Activated CD4-positive, alpha-beta T cell treated with anti-CD3 and anti-CD28 coated beads, Interleukin-2, Interleukin-4, amounts not matched to agents 100 ng/mL and 50 ng/mL, durations not matched to agents 16 hours and 8 hours (primary cell): ENCODE measurements around the gene MIOS.
"Not testable (repeated sequence)": the region's sequence is repeated elsewhere in the genome, so short reads cannot be mapped to it uniquely, and the experiment has no call there.

ENCODE experiments used
- DNase-seq: peaks from one replicate; pipeline ENCODE4 v3.0.0-alpha.2; 2020; ENCODE audit warnings: low spot score

MIOS gene

DNA sequence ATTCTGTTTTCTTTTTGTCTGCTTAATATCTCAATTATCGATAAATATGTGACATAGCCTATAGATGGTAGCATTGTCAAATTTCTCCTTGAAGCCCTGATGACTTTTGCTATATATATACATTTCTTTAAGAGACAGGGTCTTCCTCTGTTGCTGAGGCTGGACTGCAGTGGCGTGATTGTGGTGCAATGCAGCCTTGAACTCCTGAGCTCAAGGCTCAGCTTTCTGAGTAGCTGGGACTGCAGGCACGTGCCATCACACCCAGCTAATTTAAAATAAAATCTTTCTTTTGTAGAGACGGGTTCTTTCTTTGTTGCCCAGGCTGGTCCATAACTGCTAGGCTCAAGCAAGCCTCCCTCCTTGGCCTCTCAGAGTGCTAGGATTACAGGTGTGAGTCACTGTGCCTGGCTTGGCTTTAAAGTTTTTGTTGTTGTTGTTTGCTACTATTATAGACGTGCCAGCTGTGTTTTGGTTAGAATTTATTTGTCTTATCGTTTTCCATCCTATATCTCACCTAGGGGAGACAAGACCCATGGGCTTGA, 80.9 kb downstream of the MIOS start:
- DNase-seq = no peak

DNA sequence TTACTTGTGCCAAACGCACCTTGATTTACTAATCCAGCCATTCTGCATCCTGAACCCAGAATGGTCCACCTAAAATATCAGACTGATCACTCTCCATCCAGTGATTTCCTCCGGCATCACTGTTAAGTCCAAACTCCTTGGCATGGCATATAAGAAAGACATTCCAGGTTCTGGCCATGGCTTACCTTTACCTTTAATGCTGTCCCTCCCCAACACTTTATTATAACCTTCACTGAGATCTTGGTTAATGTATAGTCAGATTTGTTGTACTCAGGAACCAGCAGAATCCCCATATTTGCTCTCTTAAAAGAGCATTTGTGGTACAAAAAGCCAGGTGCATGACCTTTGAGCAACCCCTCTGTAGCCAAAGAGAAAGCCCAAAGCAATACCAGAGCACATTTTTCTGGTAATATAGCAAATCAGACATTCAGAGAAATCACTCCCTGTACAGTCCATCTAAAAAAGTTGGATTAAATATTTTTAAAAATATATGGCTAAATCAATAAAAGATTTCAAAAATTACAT, 84.1 kb downstream of the MIOS start:
- no peak for DNase-seq

DNA sequence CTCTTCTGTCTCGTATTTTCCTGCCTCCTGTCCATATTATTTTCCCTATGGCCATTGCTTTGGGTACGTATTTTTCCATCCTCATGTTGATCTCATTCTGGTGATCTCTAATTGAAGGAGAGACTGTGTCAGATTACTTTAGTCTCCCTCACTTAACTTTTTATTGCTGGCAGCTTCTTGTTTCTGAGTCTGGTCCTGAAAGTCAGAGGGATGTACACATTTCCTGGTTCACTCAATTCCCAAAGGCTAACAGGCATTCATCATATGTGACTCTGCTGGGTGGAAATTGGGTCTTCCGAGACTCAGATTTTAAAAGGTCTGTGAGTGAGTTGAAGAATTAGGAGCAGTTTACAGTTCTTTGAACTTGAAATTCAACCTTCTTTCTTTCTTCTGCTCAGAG, 84.8 kb downstream of the MIOS start:
- DNase-seq = no peak

DNA sequence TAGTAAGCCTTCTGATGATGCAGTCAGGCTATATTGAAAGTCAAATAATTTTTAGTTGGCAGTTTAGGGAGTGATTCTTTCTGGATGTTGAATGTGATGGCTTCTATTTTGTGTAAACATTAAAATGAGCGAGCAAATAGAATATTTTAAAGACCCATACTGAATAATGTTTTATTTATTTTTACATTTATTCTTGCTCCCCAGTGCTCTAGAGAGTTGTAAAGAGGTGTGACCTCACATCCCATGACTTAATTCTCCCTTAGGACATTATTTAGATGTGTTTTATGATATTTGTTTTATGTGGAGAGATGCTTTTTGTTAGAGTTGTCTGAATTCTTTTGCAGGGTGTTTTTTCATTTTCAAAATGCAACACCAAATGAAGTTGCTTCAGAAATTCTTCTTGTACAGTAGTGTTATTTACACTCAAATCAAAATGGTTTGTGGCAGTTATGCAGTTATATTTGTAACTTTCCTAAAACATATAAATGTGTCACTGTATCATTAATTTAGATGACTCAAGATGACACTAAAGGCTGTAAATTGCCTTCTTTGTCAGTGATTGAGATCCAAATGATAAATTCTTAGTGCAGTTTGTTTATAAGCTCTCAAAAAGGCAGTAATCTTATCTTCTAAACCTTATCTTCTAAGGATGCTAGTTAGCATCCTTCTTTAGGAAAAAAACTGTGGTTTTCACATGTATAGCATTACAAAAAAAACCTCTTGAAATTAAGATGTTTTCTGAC, 86.3 kb downstream of the MIOS start:
- no peak for DNase-seq

DNA sequence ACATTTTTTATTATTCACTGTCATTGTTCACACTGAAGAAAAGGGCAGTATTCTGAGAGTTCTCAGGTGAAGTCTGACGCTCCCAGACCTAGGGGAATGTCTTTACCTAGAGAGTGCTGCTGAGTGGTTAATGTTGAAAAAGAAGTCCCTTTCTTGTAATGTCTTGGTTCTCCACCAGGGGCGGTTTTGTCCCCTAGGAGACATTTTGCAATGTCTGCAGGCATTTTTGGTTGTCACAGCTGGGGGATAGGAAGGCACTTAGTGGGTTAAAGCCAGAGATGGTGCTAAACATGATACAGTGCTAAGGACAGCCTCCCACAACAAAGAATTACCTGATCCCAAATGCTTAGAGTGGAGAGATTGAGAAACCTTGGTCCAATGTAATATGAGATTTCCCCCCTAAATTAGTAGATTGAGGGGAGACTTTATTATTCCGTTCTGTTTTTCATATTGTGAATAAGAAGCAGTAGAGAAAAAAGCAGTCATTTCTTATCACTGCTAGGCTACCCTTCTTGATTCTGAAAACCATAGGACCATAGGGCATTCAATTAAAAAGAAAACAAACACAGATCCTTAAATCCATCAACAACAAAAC, 87.0 kb downstream of the MIOS start:
- peak; percentile 22 for DNase-seq

DNA sequence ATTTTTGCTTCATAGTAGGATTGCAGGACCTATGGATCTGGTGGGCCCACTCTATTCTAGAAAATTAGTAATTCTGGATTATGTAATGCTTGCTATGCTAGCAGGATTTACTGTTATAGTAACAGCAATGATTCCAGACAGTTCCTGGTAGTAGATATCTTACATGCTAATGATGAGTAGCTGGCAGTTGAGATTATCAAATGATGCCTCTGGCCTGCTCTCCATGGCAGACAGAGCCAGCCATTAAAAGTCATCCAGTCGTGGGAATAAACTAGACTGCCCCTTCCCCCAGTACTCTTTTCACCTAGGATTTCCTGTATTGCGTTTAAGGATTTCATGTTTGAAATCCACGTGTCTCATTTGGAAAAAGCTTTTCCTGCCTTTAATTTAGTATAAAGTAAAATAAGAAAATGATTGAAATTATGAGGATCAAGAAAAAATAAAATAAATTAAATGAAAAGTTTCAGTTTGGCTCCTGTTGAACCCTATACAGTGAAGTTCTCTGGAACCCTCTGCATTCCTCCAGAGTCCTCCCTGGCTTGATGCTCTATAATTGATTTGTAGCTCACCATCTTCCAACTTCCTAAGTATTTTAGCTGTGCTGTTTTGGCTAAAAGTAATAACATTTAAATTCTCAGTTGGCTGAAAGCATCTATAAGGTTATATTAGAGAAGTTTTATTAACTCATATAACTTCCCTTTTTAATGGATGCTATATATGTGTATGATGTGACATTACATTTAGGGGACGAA, 88.5 kb downstream of the MIOS start:
- no peak for DNase-seq

DNA sequence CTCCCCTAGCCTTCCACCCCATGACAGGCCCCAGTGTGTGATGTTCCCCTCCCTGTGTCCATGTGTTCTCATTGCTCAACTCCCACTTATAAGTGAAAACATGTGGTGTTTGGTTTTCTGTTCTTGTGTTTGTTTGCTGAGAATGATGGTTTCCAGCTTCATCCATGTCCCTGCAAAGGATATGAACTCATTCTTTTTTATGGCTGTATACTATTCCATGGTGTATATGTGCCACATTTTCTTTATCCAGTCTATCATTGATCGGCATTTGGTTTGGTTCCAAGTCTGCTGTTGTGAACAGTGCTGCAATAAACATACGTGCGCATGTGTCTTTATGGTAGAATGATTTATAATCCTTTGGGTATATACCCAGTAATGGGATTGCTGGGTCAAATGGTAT, 89.8 kb downstream of the MIOS start:
- DNase-seq = not testable (repeated sequence)
